Sigmoid colon (tissue), 4 donors: ENCODE results near the gene TBC1D1.

Experiments used
- CTCF ChIP-seq, 4 experiments: fragments of 450-650 bp in 3 of 4; fragments of 200-600 bp in 1 of 4; IDR thresholded peaks; one replicate each; pipeline ENCODE4 v1.5.1; 2016 to 2019; ENCODE audit warnings: antibody characterized with exemption in 4 of 4, mild to moderate bottlenecking in 3 of 4, moderate library complexity in 2 of 4
- POLR2A ChIP-seq, 2 donors: fragments of 450-650 bp; IDR thresholded peaks; one replicate each; pipeline ENCODE4 v1.6.1; 2016; ENCODE audit warnings: antibody characterized with exemption in 2 of 2, mild to moderate bottlenecking in 2 of 2, moderate library complexity in 2 of 2
- POLR2AphosphoS5 ChIP-seq, 4 donors: sonication (generic); formaldehyde crosslinking; IDR thresholded peaks; one replicate each; pipeline ENCODE4 v1.6.1; 2017; ENCODE audit warnings: antibody characterized with exemption in 4 of 4

- TF ChIP-seq CTCF (IDR thresholded peaks at IDR 0.05) (no peak), POLR2A (IDR thresholded peaks at IDR 0.05) (no peak), POLR2AphosphoS5 (IDR thresholded peaks at IDR 0.05) (no peak)
Observed at GRCh38 chr4:37858112-37858511, 32.8 kb upstream of the TBC1D1 start.
